Muscle layer of duodenum (tissue), 2 donors: Measurements from ENCODE around the gene CFAP206.

Experiments
- H3K27ac ChIP-seq: one replicate; pipeline ENCODE4 v1.7.0; 2013; ENCODE audit warnings: mild to moderate bottlenecking, low read length
- H3K27me3 ChIP-seq: one replicate; pipeline ENCODE4 v1.7.0; 2013; ENCODE audit warnings: low read depth, mild to moderate bottlenecking, control low read depth, low read length
- H3K36me3 ChIP-seq, 2 donors: one replicate each; pipeline ENCODE4 v1.7.0; 2013; ENCODE audit warnings: low read length in 2 of 2, control low read depth in 1 of 2, mild to moderate bottlenecking in 1 of 2; ENCODE audit not compliant: insufficient read depth in 2 of 2, control insufficient read depth in 1 of 2
- H3K4me1 ChIP-seq, 2 donors: one replicate each; pipeline ENCODE4 v1.7.0; 2013; ENCODE audit warnings: low read length in 2 of 2, mild to moderate bottlenecking in 2 of 2, control low read depth in 1 of 2, moderate library complexity in 1 of 2; ENCODE audit not compliant: insufficient read depth in 2 of 2, control insufficient read depth in 1 of 2
- H3K4me3 ChIP-seq, 2 donors: one replicate each; pipeline ENCODE4 v1.7.0; 2013; ENCODE audit warnings: low read length in 2 of 2, low read depth in 1 of 2, mild to moderate bottlenecking in 1 of 2
- H3K9me3 ChIP-seq, 2 donors: one replicate each; pipeline ENCODE4 v1.7.0; 2013; ENCODE audit warnings: low read length in 2 of 2, control low read depth in 1 of 2, mild to moderate bottlenecking in 1 of 2; ENCODE audit not compliant: control insufficient read depth in 1 of 2
- donor health status: healthy.

CFAP206 gene

DNA sequence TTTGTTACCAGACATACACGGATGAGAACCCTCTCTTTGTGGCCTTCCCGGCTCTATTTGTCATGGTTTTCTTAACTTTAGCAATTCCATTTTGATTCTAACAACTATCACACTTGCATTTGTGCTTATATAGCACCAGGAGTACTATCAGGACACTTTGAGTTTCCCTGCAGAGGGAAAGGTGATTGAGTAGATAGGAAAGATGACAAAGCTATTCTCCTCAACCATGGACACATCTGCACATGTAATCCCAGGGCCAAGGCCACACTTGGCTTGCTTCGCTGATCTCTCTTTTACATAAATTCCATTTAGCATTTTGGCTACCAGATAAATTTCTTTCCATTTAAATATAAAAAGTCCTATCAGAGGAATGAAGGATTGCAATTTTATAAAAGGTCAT, 23.3 kb upstream of the CFAP206 start:
- no peak overlapping the region for H3K27ac ChIP-seq
- no peaks in the 10 kb centered on the region for H3K9me3 ChIP-seq
- no peak overlapping the region for H3K4me3 ChIP-seq
- H3K36me3 ChIP-seq: no peaks in the 10 kb centered on the region
- H3K4me1 ChIP-seq: no peaks in the 10 kb centered on the region
- H3K27me3 ChIP-seq: no peaks in the 10 kb centered on the region

DNA sequence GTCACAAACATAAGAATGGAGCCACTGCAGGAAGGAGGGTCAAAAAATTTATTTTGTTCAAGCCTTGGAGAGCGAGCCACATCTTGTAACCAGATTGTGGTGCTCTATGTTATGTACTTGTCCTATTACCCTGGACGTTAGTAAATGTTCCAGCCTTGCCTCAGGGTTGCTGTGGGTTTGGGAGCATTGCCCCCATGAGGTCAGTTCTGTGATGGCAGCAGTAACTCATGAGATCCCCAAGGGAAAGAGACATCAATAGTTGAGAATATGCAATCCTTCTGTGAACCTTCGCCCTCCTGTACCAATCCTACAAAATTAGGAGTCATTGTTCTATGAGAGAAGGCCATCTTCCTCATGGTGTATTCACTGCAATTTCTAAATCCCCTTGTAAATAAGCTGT, 16.4 kb upstream of the CFAP206 start:
- Histone ChIP-seq H3K4me1 (no peaks in the 10 kb centered on the region), H3K9me3 (no peaks in the 10 kb centered on the region), H3K4me3 (no peak overlapping the region), H3K27me3 (no peaks in the 10 kb centered on the region), H3K36me3 (no peaks in the 10 kb centered on the region), H3K27ac (no peak overlapping the region)

DNA sequence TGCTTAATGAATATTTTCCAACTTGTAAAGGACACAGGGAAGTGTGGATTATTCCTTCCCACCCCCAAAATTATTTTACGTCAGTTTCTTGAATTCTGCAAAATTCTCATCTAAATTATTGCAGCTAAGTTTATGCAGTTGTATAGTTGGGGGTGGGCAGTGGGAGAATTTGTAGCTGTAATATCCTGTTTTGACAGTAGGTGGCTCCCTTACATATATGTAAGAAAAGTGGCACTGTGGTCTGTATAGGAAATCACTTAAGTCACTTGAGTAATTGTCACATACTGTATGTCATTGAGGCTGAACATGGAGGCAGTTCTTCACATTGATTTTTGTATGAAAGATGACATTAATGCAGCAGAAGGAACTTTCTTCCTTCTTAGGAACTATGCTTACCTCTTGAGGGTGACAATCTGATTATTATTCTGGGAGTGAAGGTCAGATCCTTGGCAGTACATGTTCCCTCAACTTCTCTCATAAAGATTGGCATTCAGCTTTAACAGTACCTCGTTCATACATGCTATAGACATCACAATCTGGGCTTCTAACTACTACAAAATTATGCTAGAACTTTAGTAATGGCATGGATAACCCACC, 14.6 kb upstream of the CFAP206 start:
- no peaks in the 10 kb centered on the region for H3K36me3 ChIP-seq
- no peak overlapping the region for H3K27ac ChIP-seq
- no peak overlapping the region for H3K4me3 ChIP-seq
- no peaks in the 10 kb centered on the region for H3K4me1 ChIP-seq
- no peaks in the 10 kb centered on the region for H3K9me3 ChIP-seq
- no peaks in the 10 kb centered on the region for H3K27me3 ChIP-seq

DNA sequence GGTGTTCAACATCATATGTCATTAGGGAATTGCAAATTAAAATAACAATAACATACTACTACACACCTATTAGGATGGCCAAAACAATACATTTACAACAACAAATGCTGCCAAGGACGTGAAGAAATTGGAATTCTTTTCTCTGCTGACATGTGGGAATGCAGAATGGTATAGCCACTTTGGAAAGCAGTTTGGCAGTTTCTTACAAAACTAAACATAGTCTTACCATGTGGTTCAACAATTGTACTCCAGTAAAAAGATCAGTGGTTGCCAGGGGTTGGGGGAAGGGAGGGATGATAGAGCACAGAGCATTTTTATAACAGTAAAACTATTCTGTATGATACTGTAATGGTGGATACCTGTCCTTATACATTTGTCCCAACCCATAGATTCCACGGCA, 12.3 kb upstream of the CFAP206 start:
- no peaks in the 10 kb centered on the region for H3K9me3 ChIP-seq
- no peak overlapping the region for H3K4me3 ChIP-seq
- H3K27me3 ChIP-seq: no peaks in the 10 kb centered on the region
- no peak overlapping the region for H3K27ac ChIP-seq
- no peaks in the 10 kb centered on the region for H3K36me3 ChIP-seq
- H3K4me1 ChIP-seq: no peaks in the 10 kb centered on the region

DNA sequence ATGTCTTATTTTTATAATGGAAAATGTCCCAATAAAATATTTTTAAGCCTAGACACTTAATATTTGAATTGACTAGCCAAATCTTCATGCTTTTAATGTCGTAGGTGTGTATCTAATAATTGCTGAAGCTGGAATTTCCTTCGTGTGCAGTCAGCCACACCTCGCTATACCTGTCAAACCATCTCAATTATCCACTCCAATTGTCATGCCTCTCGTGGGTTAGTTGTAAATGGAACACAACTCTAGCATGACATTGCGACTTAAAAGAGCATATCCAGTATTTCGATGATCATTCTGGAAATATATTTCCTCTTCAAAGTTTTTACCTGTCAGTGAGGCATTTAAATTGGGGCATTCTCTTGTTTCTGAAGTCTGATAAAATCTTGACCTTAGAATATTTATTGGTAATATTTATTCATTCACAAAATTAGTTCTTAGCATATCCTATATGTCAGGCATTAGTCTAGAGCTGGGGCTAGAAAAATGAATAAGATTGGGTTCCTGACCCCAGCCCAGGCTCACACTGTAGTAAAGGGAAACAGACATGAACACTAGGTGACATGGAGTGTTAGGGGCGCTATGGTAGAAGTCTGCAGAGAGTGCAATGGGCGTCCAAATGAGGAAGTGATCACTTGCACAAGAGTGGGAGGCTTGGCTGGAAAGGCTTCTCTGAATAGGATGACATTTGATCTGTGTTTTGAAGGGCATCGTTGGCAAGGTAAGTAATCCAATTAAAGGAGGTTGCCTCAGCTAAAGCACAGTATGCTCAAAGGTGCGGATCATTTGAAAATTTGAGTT, 11.0 kb upstream of the CFAP206 start:
- H3K9me3 ChIP-seq: no peaks in the 10 kb centered on the region
- H3K36me3 ChIP-seq: no peaks in the 10 kb centered on the region
- H3K4me1 ChIP-seq: no peaks in the 10 kb centered on the region
- no peak overlapping the region for H3K27ac ChIP-seq
- no peaks in the 10 kb centered on the region for H3K27me3 ChIP-seq
- no peak overlapping the region for H3K4me3 ChIP-seq

DNA sequence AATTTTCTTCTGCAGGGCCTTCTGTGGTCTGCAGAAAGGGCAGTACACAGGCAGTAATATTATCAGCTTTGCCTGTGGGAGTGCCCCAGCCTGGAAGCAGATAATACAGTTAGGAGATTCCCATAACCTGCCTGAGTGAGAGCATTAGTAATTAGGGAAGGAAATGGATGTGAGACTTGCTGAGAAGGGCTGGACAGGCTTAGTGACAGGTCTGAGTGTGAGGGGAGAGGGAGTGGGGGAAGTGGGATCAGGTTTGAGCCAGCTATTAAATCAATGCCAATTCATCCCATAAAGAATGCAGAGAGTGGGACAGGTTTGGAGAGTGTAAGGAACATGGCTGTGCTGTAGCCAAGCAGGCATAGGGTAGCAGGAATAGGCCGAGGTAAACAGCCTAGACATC, 10.1 kb upstream of the CFAP206 start:
- Histone ChIP-seq H3K4me3 (no peak overlapping the region), H3K27me3 (no peaks in the 10 kb centered on the region), H3K27ac (no peak overlapping the region), H3K9me3 (no peaks in the 10 kb centered on the region), H3K4me1 (no peaks in the 10 kb centered on the region), H3K36me3 (no peaks in the 10 kb centered on the region)

DNA sequence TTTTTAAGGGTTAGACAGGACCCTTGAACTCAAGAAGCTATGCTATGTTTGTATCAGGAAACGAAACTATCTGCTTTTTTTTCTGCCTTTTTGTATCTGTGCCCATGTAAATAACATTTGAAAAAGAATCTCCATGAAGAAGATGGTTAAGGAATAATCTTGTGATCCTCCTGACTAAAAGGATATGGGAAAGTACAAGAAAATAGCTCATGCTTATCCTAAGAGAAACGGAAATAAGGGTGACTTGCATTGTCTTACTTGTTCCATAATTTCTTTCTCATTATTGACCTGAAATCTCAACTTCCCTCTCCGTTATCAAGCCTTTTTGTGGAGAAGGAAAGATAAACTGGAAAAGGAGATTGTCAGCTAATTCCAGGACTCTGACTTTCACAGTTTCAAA, 5.9 kb upstream of the CFAP206 start:
- H3K36me3 ChIP-seq: no peaks in the 10 kb centered on the region
- H3K4me1 ChIP-seq: no peaks in the 10 kb centered on the region
- H3K4me3 ChIP-seq: no peak overlapping the region
- no peak overlapping the region for H3K27ac ChIP-seq
- H3K27me3 ChIP-seq: no peaks in the 10 kb centered on the region
- H3K9me3 ChIP-seq: no peaks in the 10 kb centered on the region

DNA sequence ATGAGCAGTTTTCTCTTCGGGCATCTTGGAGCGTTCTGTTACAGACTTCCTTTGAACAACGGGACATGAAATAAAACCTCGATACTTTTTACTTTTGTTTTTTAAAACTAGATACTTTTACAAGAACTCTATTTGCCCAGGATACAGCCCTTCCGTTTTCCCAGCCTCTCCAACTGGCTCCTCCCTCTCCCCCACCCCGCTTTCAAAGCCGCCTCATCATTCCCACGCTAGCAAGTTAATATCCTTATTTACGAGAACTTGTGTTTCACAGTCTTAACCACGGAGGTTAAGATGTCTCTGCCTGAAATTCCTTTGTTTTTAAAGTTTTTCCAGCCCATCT, 241 bp upstream of the CFAP206 start:
- Histone ChIP-seq H3K4me1 (peaks cover 0 to 5% of the 10 kb centered on the region in 2 donors), H3K27ac (peak overlapping the region; percentile 49), H3K4me3 (peak overlapping the region; percentile 71 to 99), H3K36me3 (no peaks in the 10 kb centered on the region), H3K9me3 (no peaks in the 10 kb centered on the region), H3K27me3 (no peaks in the 10 kb centered on the region)

DNA sequence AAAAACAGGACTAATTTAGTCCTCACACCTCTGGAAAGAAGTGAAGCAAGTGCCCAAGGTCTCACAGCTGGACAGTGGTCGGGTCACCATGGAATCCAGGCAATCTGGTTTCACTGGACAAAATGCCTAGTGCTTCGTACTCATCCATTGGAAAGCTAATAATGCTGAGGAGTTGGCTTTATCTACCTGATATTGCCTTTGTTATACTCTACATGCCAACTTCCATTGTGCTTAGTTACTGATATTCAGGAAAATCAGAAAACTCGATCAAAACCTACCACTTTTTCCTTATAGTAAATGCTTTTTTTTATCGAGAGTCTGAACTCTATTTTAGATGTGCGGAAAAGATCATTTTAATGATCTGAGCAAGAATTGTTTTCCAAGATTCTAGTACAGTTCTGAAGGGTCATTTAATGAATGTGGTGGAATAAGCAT, 966 bp downstream of the CFAP206 start:
- Histone ChIP-seq H3K27ac (peak overlapping the region; percentile 56), H3K36me3 (no peaks in the 10 kb centered on the region), H3K9me3 (no peaks in the 10 kb centered on the region), H3K27me3 (no peaks in the 10 kb centered on the region), H3K4me1 (peaks cover 0 to 5% of the 10 kb centered on the region in 2 donors), H3K4me3 (peak overlapping the region; percentile 71 to 99)

DNA sequence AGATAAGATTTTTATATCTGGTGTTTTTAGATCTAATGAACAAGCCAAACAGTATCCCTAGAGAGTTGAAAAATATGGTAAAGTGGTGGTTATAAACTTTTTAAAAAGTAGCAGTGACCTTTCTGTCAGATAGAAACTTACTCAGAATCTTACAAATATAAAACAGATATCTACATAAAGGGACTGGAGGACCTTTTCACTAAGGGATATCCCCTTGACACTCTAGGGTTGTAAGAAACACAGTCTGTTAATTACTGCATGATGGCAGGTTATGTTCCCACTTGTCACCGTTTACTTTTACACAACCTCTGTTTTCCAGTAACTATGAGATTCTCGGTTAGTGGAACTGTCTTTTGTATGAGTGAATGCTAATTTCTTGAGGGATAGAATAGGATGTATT, 11.5 kb downstream of the CFAP206 start:
- H3K9me3 ChIP-seq: no peaks in the 10 kb centered on the region
- no peak overlapping the region for H3K4me3 ChIP-seq
- no peaks in the 10 kb centered on the region for H3K4me1 ChIP-seq
- H3K27ac ChIP-seq: no peak overlapping the region
- no peaks in the 10 kb centered on the region for H3K27me3 ChIP-seq
- no peaks in the 10 kb centered on the region for H3K36me3 ChIP-seq

DNA sequence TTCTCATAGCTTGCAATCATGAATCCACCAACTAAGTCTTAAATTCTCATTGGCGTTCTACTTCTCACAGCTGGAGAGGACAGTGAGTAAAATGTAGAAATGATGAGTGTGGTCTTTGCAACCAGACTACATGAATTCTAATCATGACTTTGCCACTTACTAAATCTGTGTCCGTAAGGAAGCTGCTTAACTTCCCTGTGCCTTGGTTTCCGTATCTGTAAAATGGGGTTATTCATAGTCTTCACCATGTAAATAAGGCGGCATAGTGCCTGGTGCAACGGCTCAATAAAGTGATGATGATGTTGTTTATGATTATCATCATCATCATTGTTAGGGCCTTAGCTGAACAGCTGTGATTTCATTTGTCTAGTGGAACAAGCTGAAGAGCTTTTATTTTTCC, 12.6 kb downstream of the CFAP206 start:
- H3K27ac ChIP-seq: no peak overlapping the region
- no peaks in the 10 kb centered on the region for H3K27me3 ChIP-seq

DNA sequence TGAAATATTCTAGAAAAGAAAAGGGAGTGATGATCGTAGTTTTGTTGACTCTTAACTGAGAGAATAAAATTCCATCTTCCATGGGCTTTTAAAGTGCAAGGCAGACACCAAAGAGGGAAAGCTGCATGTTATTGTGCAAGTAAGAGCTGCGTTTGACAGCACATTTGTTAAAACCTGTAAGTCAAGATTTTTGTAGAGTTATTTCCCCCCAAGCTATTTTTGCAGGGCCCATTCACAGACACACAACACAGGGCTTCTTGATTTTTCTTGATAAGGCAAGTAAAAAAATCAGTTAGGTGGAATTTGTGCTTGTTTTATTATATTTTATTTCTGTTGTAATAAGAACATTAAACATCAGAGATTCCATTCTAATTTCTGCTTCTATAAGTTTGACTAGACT, 13.8 kb downstream of the CFAP206 start:
- Histone ChIP-seq H3K36me3 (no peaks in the 10 kb centered on the region), H3K9me3 (no peaks in the 10 kb centered on the region)

More for the DNA sequence above, 12.6 kb downstream of the CFAP206 start:
- Histone ChIP-seq H3K4me3 (no peak overlapping the region), H3K9me3 (no peaks in the 10 kb centered on the region), H3K4me1 (no peaks in the 10 kb centered on the region), H3K36me3 (no peaks in the 10 kb centered on the region)

More for the DNA sequence above, 13.8 kb downstream of the CFAP206 start:
- Histone ChIP-seq H3K27ac (no peak overlapping the region), H3K4me3 (no peak overlapping the region), H3K4me1 (no peaks in the 10 kb centered on the region), H3K27me3 (no peaks in the 10 kb centered on the region)
